Stimulated activated CD4-positive, alpha-beta T cell treated with anti-CD3 and anti-CD28 coated beads, Interleukin-2, amount 100 ng/mL, for 4 hours (primary cell): ENCODE measurements around the gene WDR38.
A peak's percentile ranks its signal among the peaks of the same experiment; 100 is the strongest.

Experiments used
- DNase-seq: peaks from one replicate; pipeline ENCODE4 v3.0.0-alpha.2; 2020; ENCODE audit warnings: low read depth

WDR38 gene

GRCh38 chr9:124858330-124859046 lies 5.2 kb downstream of the WDR38 start:
- DNase-seq: no peak

GRCh38 chr9:124859803-124860581 lies 6.7 kb downstream of the WDR38 start:
- DNase-seq: no peak

- DNase-seq: no peak
These were observed 7.5 kb downstream of the WDR38 start for GRCh38 chr9:124860582-124861341.

GRCh38 chr9:124861342-124862229 lies 8.3 kb downstream of the WDR38 start, which contains the start of the genes ARPC5L and RPL35:
ARPC5L (plus strand) TSS chr9:124862130; CDS start chr9:124869291, 7,161 bp downstream.
RPL35 (minus strand) TSS chr9:124861957; CDS start chr9:124861912, 45 bp downstream.
- DNase-seq: peak; percentile 95

- DNase-seq: no peak
These were observed 10.2 kb downstream of the WDR38 start for GRCh38 chr9:124863371-124863871.

- DNase-seq: peak; percentile 90
These were observed 15.5 kb downstream of the WDR38 start for GRCh38 chr9:124868511-124869465.

- peak; percentile 31 for DNase-seq
These were observed 16.3 kb downstream of the WDR38 start for GRCh38 chr9:124869466-124869985.

- DNase-seq: peak; percentile 85
These were observed 16.8 kb downstream of the WDR38 start for GRCh38 chr9:124869986-124870560.

- DNase-seq: no peak
These were observed 17.5 kb downstream of the WDR38 start for GRCh38 chr9:124870723-124871122.

- DNase-seq: no peak
These were observed 17.9 kb downstream of the WDR38 start for GRCh38 chr9:124871156-124871561.

- no peak for DNase-seq
These were observed 20.4 kb downstream of the WDR38 start for GRCh38 chr9:124873664-124874063.

- no peak for DNase-seq
These were observed 22.2 kb downstream of the WDR38 start for GRCh38 chr9:124875501-124875900.

GRCh38 chr9:124877021-124877782 lies 23.9 kb downstream of the WDR38 start:
- no peak for DNase-seq

GRCh38 chr9:124878021-124878420 lies 24.8 kb downstream of the WDR38 start:
- no peak for DNase-seq

- no peak for DNase-seq
These were observed 25.3 kb downstream of the WDR38 start for GRCh38 chr9:124878518-124878917.

- no peak for DNase-seq
These were observed 26.0 kb downstream of the WDR38 start for GRCh38 chr9:124879226-124879625.

- DNase-seq: no peak
These were observed 27.2 kb downstream of the WDR38 start for GRCh38 chr9:124880501-124880900.

- no peak for DNase-seq
These were observed 28.0 kb downstream of the WDR38 start for GRCh38 chr9:124881138-124881743.
